Measurements from ENCODE around the gene PTPRN2.

- TF ChIP-seq ARID2 (CRISPR knock-in tag; IDR thresholded peaks at IDR 0.05; ENCODE audit: borderline replicate concordance) (no peak), ZNF850 (CRISPR knock-in tag; conservative IDR thresholded peaks at IDR 0.05) (no peak)
Observed at GRCh38 chr7:158060216-158060615, 527.4 kb downstream of the PTPRN2 start.
